WI38 (cell line): ENCODE data around the gene RIMS4.

Experiments
- H3K4me3 ChIP-seq: 2 replicates; pipeline ENCODE4 v1.5.1; 2011; ENCODE audit warnings: low read depth, mild to moderate bottlenecking, control low read depth, low read length
- CTCF ChIP-seq: IDR thresholded peaks from 2 replicates; pipeline ENCODE4 v1.5.1; 2012; ENCODE audit warnings: low read depth, mild to moderate bottlenecking, control low read depth, low read length

The RIMS4 gene

GRCh38 chr20:44817143-44817910 lies 7.0 kb upstream of the RIMS4 start:
- TF ChIP-seq CTCF = no peak

GRCh38 chr20:44814937-44815336 lies 4.6 kb upstream of the RIMS4 start:
- no peak for TF ChIP-seq CTCF
- H3K4me3 ChIP-seq = no peak overlapping the region

More at GRCh38 chr20:44817143-44817910, 7.0 kb upstream of the RIMS4 start:
- H3K4me3 ChIP-seq = no peak overlapping the region

GRCh38 chr20:44811150-44811685 lies 872 bp upstream of the RIMS4 start:
- no peak for TF ChIP-seq CTCF
- H3K4me3 ChIP-seq = no peak overlapping the region

- no peak for TF ChIP-seq CTCF
- no peak overlapping the region for H3K4me3 ChIP-seq
These were observed 320 bp downstream of the RIMS4 start for GRCh38 chr20:44810061-44810390.

- TF ChIP-seq CTCF = no peak
- no peak overlapping the region for H3K4me3 ChIP-seq
These were observed 826 bp downstream of the RIMS4 start for GRCh38 chr20:44809380-44810060.

- no peak overlapping the region for H3K4me3 ChIP-seq
- no peak for TF ChIP-seq CTCF
These were observed 2.7 kb downstream of the RIMS4 start for GRCh38 chr20:44807684-44808056.

GRCh38 chr20:44807051-44807683 lies 3.2 kb downstream of the RIMS4 start:
- no peak for TF ChIP-seq CTCF
- no peak overlapping the region for H3K4me3 ChIP-seq
